WTC11 (cell line): Measurements from ENCODE around the gene GDPD4. TPM values are rescaled to one million over a fixed set of nuclear protein-coding genes. Genes with fewer than 3 reads are reported as not detected.

Experiments
- ATAC-seq: fragments of 200-7000 bp; cut with Tn5 transposase; 2 replicates; pipeline ENCODE4 v1.10.0; 2021; ENCODE audit warnings: mild to moderate bottlenecking, moderate library complexity
- CTCF ChIA-PET: fragments of 300-600 bp; sonication (Branson Sonifier 250); formaldehyde crosslinking; loops from one replicate; lab custom pipeline; 2021; ENCODE audit warnings: antibody characterized with exemption; lab: Charles Lee
- POLR2A ChIA-PET: fragments of 350-600 bp; sonication (Branson Sonifier 250); formaldehyde crosslinking; loops from one replicate; lab custom pipeline; 2021; ENCODE audit warnings: antibody characterized with exemption; lab: Charles Lee
- DNase-seq: peaks from one replicate; pipeline ENCODE4 v3.0.0; 2021; ENCODE audit warnings: low spot score
- H3K27ac Mint-ChIP-seq: 2 replicates; pipeline ENCODE4 v1.8.0; 2021; ENCODE audit warnings: mixed read lengths
- H3K27me3 Mint-ChIP-seq: 2 replicates; pipeline ENCODE4 v1.8.0; 2021; ENCODE audit warnings: low read depth, mild to moderate bottlenecking, moderate library complexity, mixed read lengths
- H3K36me3 Mint-ChIP-seq: 2 replicates; pipeline ENCODE4 v1.8.0; 2021; ENCODE audit warnings: mixed read lengths
- H3K4me1 Mint-ChIP-seq: 2 replicates; pipeline ENCODE4 v1.8.0; 2022; ENCODE audit warnings: mixed read lengths
- H3K4me3 Mint-ChIP-seq: 2 replicates; pipeline ENCODE4 v1.8.0; 2021; ENCODE audit warnings: mild to moderate bottlenecking, moderate library complexity, mixed read lengths
- H3K9me3 Mint-ChIP-seq: 2 replicates; pipeline ENCODE4 v1.8.0; 2021; ENCODE audit warnings: mixed read lengths
- AFF4 ChIP-seq: sonication (generic); formaldehyde crosslinking; IDR thresholded peaks from 2 replicates; pipeline ENCODE4 v1.8.1; 2023; ENCODE audit warnings: mild to moderate bottlenecking, missing genetic modification reagents, borderline replicate concordance
- ARID4B ChIP-seq: sonication (generic); formaldehyde crosslinking; IDR thresholded peaks from 2 replicates; pipeline ENCODE4 v1.8.0; 2023; ENCODE audit warnings: missing genetic modification reagents, mild to moderate bottlenecking, borderline replicate concordance
- ATF1 ChIP-seq: sonication (generic); formaldehyde crosslinking; IDR thresholded peaks from 2 replicates; pipeline ENCODE4 v1.8.1; 2023; ENCODE audit warnings: mild to moderate bottlenecking, moderate library complexity, missing genetic modification reagents
- ATF3 ChIP-seq: sonication (generic); formaldehyde crosslinking; conservative IDR thresholded peaks from 2 replicates; pipeline ENCODE4 v1.8.1; 2022; ENCODE audit warnings: mild to moderate bottlenecking, missing genetic modification reagents
- E2F5 ChIP-seq: sonication (generic); formaldehyde crosslinking; IDR thresholded peaks from 2 replicates; pipeline ENCODE4 v1.8.1; 2022; ENCODE audit warnings: mild to moderate bottlenecking, moderate library complexity, missing genetic modification reagents
- EMX1 ChIP-seq: fragments of 250-450 bp; sonication (Bioruptor Pico); IDR thresholded peaks from 2 replicates; pipeline ENCODE4 v1.8.0; 2021; ENCODE audit warnings: mild to moderate bottlenecking
- GRHL2 ChIP-seq: fragments of 250-450 bp; sonication (Bioruptor Pico); IDR thresholded peaks from 2 replicates; pipeline ENCODE4 v1.8.0; 2022; ENCODE audit warnings: mild to moderate bottlenecking, moderate library complexity; ENCODE audit not compliant: insufficient replicate concordance, severe bottlenecking
- HMGA2 ChIP-seq: fragments of 250-450 bp; sonication (Bioruptor Pico); IDR thresholded peaks from 2 replicates; pipeline ENCODE4 v1.4.0; 2021; ENCODE audit warnings: mild to moderate bottlenecking, moderate library complexity
- HMGXB4 ChIP-seq: sonication (generic); formaldehyde crosslinking; IDR thresholded peaks from 2 replicates; pipeline ENCODE4 v1.8.1; 2023; ENCODE audit warnings: mild to moderate bottlenecking, moderate library complexity, missing genetic modification reagents
- JAZF1 ChIP-seq: fragments of 250-450 bp; sonication (Bioruptor Pico); IDR thresholded peaks from 2 replicates; pipeline ENCODE4 v1.9.0; 2021; ENCODE audit warnings: moderate library complexity, mild to moderate bottlenecking, inconsistent platforms
- MYBL2 ChIP-seq: sonication (generic); formaldehyde crosslinking; IDR thresholded peaks from 2 replicates; pipeline ENCODE4 v1.8.1; 2023; ENCODE audit warnings: mild to moderate bottlenecking, moderate library complexity, missing genetic modification reagents
- NR2C2 ChIP-seq: sonication (generic); formaldehyde crosslinking; IDR thresholded peaks from 2 replicates; pipeline ENCODE4 v1.8.0; 2022; ENCODE audit warnings: mild to moderate bottlenecking, missing genetic modification reagents
- OVOL2 ChIP-seq: fragments of 250-450 bp; sonication (Bioruptor Pico); IDR thresholded peaks from 2 replicates; pipeline ENCODE4 v1.9.0; 2021; ENCODE audit warnings: mild to moderate bottlenecking, borderline replicate concordance
- PRDM15 ChIP-seq: sonication (generic); formaldehyde crosslinking; IDR thresholded peaks from 2 replicates; pipeline ENCODE4 v1.8.0; 2022; ENCODE audit warnings: missing genetic modification reagents
- RORB ChIP-seq: fragments of 250-450 bp; sonication (Bioruptor Pico); IDR thresholded peaks from 2 replicates; pipeline ENCODE4 v1.9.0; 2021; ENCODE audit warnings: mild to moderate bottlenecking
- SMAD4 ChIP-seq: sonication (generic); formaldehyde crosslinking; IDR thresholded peaks from 2 replicates; pipeline ENCODE4 v1.8.0; 2022; ENCODE audit warnings: mild to moderate bottlenecking, missing genetic modification reagents
- SP1 ChIP-seq: sonication (generic); formaldehyde crosslinking; conservative IDR thresholded peaks from 2 replicates; pipeline ENCODE4 v1.8.1; 2022; ENCODE audit warnings: missing genetic modification reagents
- ZBTB21 ChIP-seq: sonication (generic); formaldehyde crosslinking; IDR thresholded peaks from 2 replicates; pipeline ENCODE4 v1.8.1; 2023; ENCODE audit warnings: mild to moderate bottlenecking, missing genetic modification reagents, borderline replicate concordance
- ZNF138 ChIP-seq: sonication (generic); formaldehyde crosslinking; conservative IDR thresholded peaks from 2 replicates; pipeline ENCODE4 v1.8.1; 2022; ENCODE audit warnings: mild to moderate bottlenecking, moderate library complexity, missing genetic modification reagents
- ZNF396 ChIP-seq: fragments of 250-450 bp; sonication (Bioruptor Pico); IDR thresholded peaks from 2 replicates; pipeline ENCODE4 v1.8.0; 2021; ENCODE audit warnings: mild to moderate bottlenecking, moderate library complexity, borderline replicate concordance
- total RNA-seq: library from RNA; stranded (reverse); gene quantifications from 3 replicates; pipeline ENCODE4 v1.2.3, GENCODE V29; 2021

Gene GDPD4
- total RNA-seq, 1 experiment from 2014 or later: not detected

- Mint-ChIP-seq H3K4me1 (no peaks in the 10 kb centered on the region), H3K9me3 (peaks cover 8% of the 10 kb centered on the region), H3K27ac (no peak overlapping the region), H3K4me3 (no peak overlapping the region), H3K27me3 (no peaks in the 10 kb centered on the region; the same call in 1 of the 2 replicates), H3K36me3 (no peaks in the 10 kb centered on the region; the same call in 1 of the 2 replicates)
- TF ChIP-seq HMGA2: no peak
- no peak for TF ChIP-seq GRHL2 (CRISPR knock-in tag)
- no peak for TF ChIP-seq ATF1 (CRISPR knock-in tag)
- TF ChIP-seq ZNF396 (CRISPR knock-in tag): no peak
- no peak for TF ChIP-seq JAZF1 (CRISPR knock-in tag)
- ChIA-PET POLR2A (no interaction called here), CTCF (no interaction called here)
- DNase-seq (no peak), ATAC-seq (no peak)
These were observed 13.7 kb downstream of the GDPD4 start for GRCh38 chr11:77287615-77288273.

GRCh38 chr11:77287136-77287535, 14.3 kb downstream of the GDPD4 start:
- H3K4me1 Mint-ChIP-seq: no peaks in the 10 kb centered on the region
- H3K9me3 Mint-ChIP-seq: peaks cover 2% of the 10 kb centered on the region; the same call in 1 of the 2 replicates
- no peak for ATAC-seq
- H3K36me3 Mint-ChIP-seq: no peaks in the 10 kb centered on the region
- DNase-seq: no peak
- ChIA-PET CTCF (interaction anchor here (0.6 kb wide), 1 partner anchor 59 kb away, joined by 3 read pairs; no protein-coding TSS in a partner anchor), POLR2A (no interaction called here)
- no peak overlapping the region for H3K27ac Mint-ChIP-seq
- no peak overlapping the region for H3K4me3 Mint-ChIP-seq
- no peaks in the 10 kb centered on the region; the same call in 1 of the 2 replicates for H3K27me3 Mint-ChIP-seq
- no peak for TF ChIP-seq OVOL2 (CRISPR knock-in tag)
- TF ChIP-seq SMAD4 (CRISPR knock-in tag): no peak
- TF ChIP-seq GRHL2 (CRISPR knock-in tag): no peak
- no peak for TF ChIP-seq PRDM15 (CRISPR knock-in tag)
- TF ChIP-seq HMGXB4 (CRISPR knock-in tag): no peak
- no peak for TF ChIP-seq ATF3 (CRISPR knock-in tag)
- no peak for TF ChIP-seq EMX1 (CRISPR knock-in tag)
- no peak for TF ChIP-seq ZNF138
- TF ChIP-seq ARID4B (CRISPR knock-in tag): no peak
- TF ChIP-seq E2F5 (CRISPR knock-in tag): no peak
- no peak for TF ChIP-seq AFF4 (CRISPR knock-in tag)
- TF ChIP-seq RORB (CRISPR knock-in tag): no peak
- no peak for TF ChIP-seq MYBL2 (CRISPR knock-in tag)
- TF ChIP-seq ZBTB21: no peak
- no peak for TF ChIP-seq NR2C2 (CRISPR knock-in tag)
- no peak for TF ChIP-seq SP1 (CRISPR knock-in tag)
